Natural killer cell (primary cell): Measurements from ENCODE around the gene PNCK. TPM values are rescaled to one million over a fixed set of nuclear protein-coding genes. Genes with fewer than 3 reads are reported as not detected.
A peak's percentile ranks its signal among the peaks of the same experiment; 100 is the strongest.

Experiments
- ATAC-seq, 3 donors: fragments of 150-1000 bp in 2 of 3; fragments of 200-7000 bp in 1 of 3; cut with Tn5 transposase; 1 replicate in 1 of 3; 2 replicates in 2 of 3; pipeline ENCODE4 v1.10.0; 2021; ENCODE audit warnings: mild to moderate bottlenecking in 2 of 3, moderate library complexity in 2 of 3
- DNase-seq, 2 donors: peaks; one replicate each; pipeline versions ENCODE4 v3.0.0 to v3.0.0-alpha.2; 2013 to 2021; ENCODE audit warnings: mixed read lengths in 1 of 2
- H3K27ac ChIP-seq: one replicate; pipeline ENCODE4 v1.5.1; 2013; ENCODE audit warnings: mild to moderate bottlenecking, low read length
- H3K27me3 ChIP-seq: one replicate; pipeline ENCODE4 v1.6.1; 2013; ENCODE audit warnings: low read length; ENCODE audit not compliant: control insufficient read depth, insufficient read depth
- H3K36me3 ChIP-seq: one replicate; pipeline ENCODE4 v1.6.1; 2013; ENCODE audit warnings: low read length; ENCODE audit not compliant: control insufficient read depth, insufficient read depth
- H3K4me1 ChIP-seq: one replicate; pipeline ENCODE4 v1.6.1; 2013; ENCODE audit warnings: low read length; ENCODE audit not compliant: control insufficient read depth, insufficient read depth
- H3K4me3 ChIP-seq: one replicate; pipeline ENCODE4 v1.5.1; 2013; ENCODE audit warnings: low read length
- H3K9me3 ChIP-seq: one replicate; pipeline ENCODE4 v1.6.1; 2013; ENCODE audit warnings: low read length; ENCODE audit not compliant: control insufficient read depth, insufficient read depth
- H3K27ac Mint-ChIP-seq, 2 donors: one replicate each; pipeline ENCODE4 v1.8.0; 2022; ENCODE audit warnings: mild to moderate bottlenecking in 2 of 2, mixed read lengths in 2 of 2, moderate library complexity in 1 of 2
- H3K27me3 Mint-ChIP-seq, 2 donors: one replicate each; pipeline ENCODE4 v1.8.0; 2022; ENCODE audit warnings: low read depth in 2 of 2, mixed read lengths in 2 of 2
- H3K36me3 Mint-ChIP-seq: one replicate; pipeline ENCODE4 v1.8.0; 2022; ENCODE audit warnings: mixed read lengths
- H3K4me1 Mint-ChIP-seq, 2 donors: one replicate each; pipeline ENCODE4 v1.8.0; 2022; ENCODE audit warnings: mixed read lengths in 2 of 2
- H3K4me3 Mint-ChIP-seq: one replicate; pipeline ENCODE4 v1.8.0; 2022; ENCODE audit warnings: mild to moderate bottlenecking, moderate library complexity, mixed read lengths
- H3K9me3 Mint-ChIP-seq, 2 donors: one replicate each; pipeline ENCODE4 v1.8.0; 2022; ENCODE audit warnings: mixed read lengths in 2 of 2
- CTCF ChIP-seq: fragments of 200-600 bp; IDR thresholded peaks from one replicate; pipeline ENCODE4 v1.8.0; 2022; ENCODE audit warnings: antibody characterized with exemption
- WGBS: methylation state at CpG from one replicate; pipeline ENCODE4 v1.1.7; 2013; ENCODE audit warnings: missing lambda C conversion rate; ENCODE audit not compliant: insufficient coverage; 5-methylcytosine and 5-hydroxymethylcytosine counted together
- intact Hi-C: fragments of 100-400 bp; cut with micrococcal nuclease; formaldehyde crosslinking; loops from one replicate; pipeline ENCODE4 v1.14.2; 2022
- total RNA-seq, 4 donors: library from RNA; stranded (reverse); fragments of 120-200 nt in 1 of 4; gene quantifications; one replicate each; pipeline versions ENCODE4 v1.2.3 to v1.2.4, GENCODE V29; 2013 to 2022

PNCK gene
- total RNA-seq, 3 donors from 2014 or later (not counting 1 experiment from before 2014, with no cell fraction given), result 0.66 to 1.1 (median 0.97) TPM

GRCh38 chrX:153688071-153688470, 14.5 kb upstream of the PNCK start:
- under 1% methylated on average over 55 of the region's 69 CpGs for WGBS

GRCh38 chrX:153687121-153688039, 13.8 kb upstream of the PNCK start, which contains the start of gene SLC6A8:
TSS of gene SLC6A8 (plus strand) at chrX:153687926. CDS start at chrX:153688575, 649 bp downstream.
- no peak within 1 kb of the TSS for H3K27ac ChIP-seq

More at GRCh38 chrX:153688071-153688470, 14.5 kb upstream of the PNCK start:
- Histone ChIP-seq H3K27ac (no peak overlapping the region), H3K27me3 (no peaks in the 10 kb centered on the region), H3K4me1 (peaks cover 7% of the 10 kb centered on the region), H3K4me3 (no peak overlapping the region), H3K36me3 (no peaks in the 10 kb centered on the region), H3K9me3 (no peaks in the 10 kb centered on the region)
- peaks cover 0 to 11% of the 10 kb centered on the region in 2 donors for H3K27me3 Mint-ChIP-seq
- intact Hi-C loops, result no loop called here
- H3K4me1 Mint-ChIP-seq, result no peaks in the 10 kb centered on the region
- TF ChIP-seq CTCF, result no peak
- no peaks in the 10 kb centered on the region for H3K9me3 Mint-ChIP-seq
- H3K4me3 Mint-ChIP-seq, result no peak overlapping the region
- DNase-seq, result no peak
- no peak overlapping the region for H3K27ac Mint-ChIP-seq
- ATAC-seq, result peak in 1 of 3 donors; percentile 31
- H3K36me3 Mint-ChIP-seq, result no peaks in the 10 kb centered on the region

GRCh38 chrX:153686711-153687110, 13.1 kb upstream of the PNCK start:
- Mint-ChIP-seq H3K27me3 (peaks cover 0 to 11% of the 10 kb centered on the region in 2 donors), H3K36me3 (no peaks in the 10 kb centered on the region), H3K27ac (no peak overlapping the region), H3K9me3 (no peaks in the 10 kb centered on the region), H3K4me3 (peak overlapping the region; percentile 17), H3K4me1 (no peaks in the 10 kb centered on the region)
- no peak for TF ChIP-seq CTCF
- Histone ChIP-seq H3K9me3 (no peaks in the 10 kb centered on the region), H3K27me3 (no peaks in the 10 kb centered on the region), H3K4me3 (no peak overlapping the region), H3K27ac (no peak overlapping the region), H3K4me1 (peaks cover 7% of the 10 kb centered on the region), H3K36me3 (no peaks in the 10 kb centered on the region)
- 68% methylated on average over 8 of the region's 9 CpGs for WGBS
- ATAC-seq, result no peak
- intact Hi-C loops, result no loop called here
- DNase-seq, result no peak

More at GRCh38 chrX:153687121-153688039, 13.8 kb upstream of the PNCK start, which contains the start of gene SLC6A8:
- no peaks in the 10 kb centered on the region for H3K9me3 Mint-ChIP-seq
- under 1% methylated on average over 50 of the region's 66 CpGs for WGBS
- H3K36me3 ChIP-seq, result no peaks in the 10 kb centered on the region
- no peaks in the 10 kb centered on the region for H3K36me3 Mint-ChIP-seq
- H3K27me3 ChIP-seq, result no peaks in the 10 kb centered on the region
- no peak within 1 kb of the TSS for H3K27ac Mint-ChIP-seq
- peaks cover 7% of the 10 kb centered on the region for H3K4me1 ChIP-seq
- H3K4me3 ChIP-seq, result no peak within 1 kb of the TSS
- H3K4me3 Mint-ChIP-seq, result peak within 1 kb of the TSS; percentile 77
- DNase-seq (peak in 1 of 2 donors; percentile 49), ATAC-seq (peak in 2 of 3 donors; percentile 42 to 60)
- intact Hi-C loops, result no loop called here
- no peaks in the 10 kb centered on the region for H3K9me3 ChIP-seq
- TF ChIP-seq CTCF, result no peak
- no peaks in the 10 kb centered on the region for H3K4me1 Mint-ChIP-seq
- H3K27me3 Mint-ChIP-seq, result peaks cover 0 to 11% of the 10 kb centered on the region in 2 donors
